Activated T-helper 1 cell treated with anti-CD3 and anti-CD28 coated beads, Interleukin-12 subunit alpha, Interleukin-12 subunit beta, Interleukin-2, Interleukin-4 antibody, amounts not matched to agents 30 ng/mL and 10 ng/mL and 1 ng/mL, durations not matched to agents 14 hours and 24 hours and 36 hours (primary cell): Measurements from ENCODE around the gene CRYAB. TPM values are rescaled to one million over a fixed set of nuclear protein-coding genes. Genes with fewer than 3 reads are reported as not detected.

Experiments
- DNase-seq: peaks from one replicate; pipeline ENCODE4 v3.0.0; 2021; ENCODE audit warnings: low spot score
- H3K27ac Mint-ChIP-seq: one replicate; pipeline ENCODE4 v1.8.0; 2021; ENCODE audit warnings: mild to moderate bottlenecking, mixed read lengths
- H3K27me3 Mint-ChIP-seq: one replicate; pipeline ENCODE4 v1.8.0; 2022; ENCODE audit warnings: mild to moderate bottlenecking, moderate library complexity, mixed read lengths; ENCODE audit not compliant: insufficient read depth
- H3K36me3 Mint-ChIP-seq: one replicate; pipeline ENCODE4 v1.8.0; 2021; ENCODE audit warnings: low read depth, mixed read lengths
- H3K4me1 Mint-ChIP-seq: one replicate; pipeline ENCODE4 v1.8.0; 2021; ENCODE audit warnings: low read depth, mixed read lengths
- H3K4me3 Mint-ChIP-seq: one replicate; pipeline ENCODE4 v1.8.0; 2021; ENCODE audit warnings: mild to moderate bottlenecking, moderate library complexity, mixed read lengths
- H3K9me3 Mint-ChIP-seq: one replicate; pipeline ENCODE4 v1.8.0; 2021; ENCODE audit warnings: mixed read lengths
- intact Hi-C: fragments of 100-400 bp; cut with micrococcal nuclease; formaldehyde crosslinking; loops from one replicate; pipeline ENCODE4 v1.15.1; 2024
- total RNA-seq: library from RNA; stranded (reverse); gene quantifications from 2 replicates; pipeline ENCODE4 v1.2.3, GENCODE V29; 2022

Gene CRYAB
- not detected in 2 replicates for total RNA-seq

- Mint-ChIP-seq H3K27me3 (peaks cover 50% of the 10 kb centered on the region), H3K27ac (no peak within 1 kb of the TSS)
Measured at GRCh38 chr11:111911563-111912401, at the start of gene CRYAB. Gene CRYAB (minus strand): TSS chr11:111911770. CDS start chr11:111911724, 46 bp downstream.

DNA sequence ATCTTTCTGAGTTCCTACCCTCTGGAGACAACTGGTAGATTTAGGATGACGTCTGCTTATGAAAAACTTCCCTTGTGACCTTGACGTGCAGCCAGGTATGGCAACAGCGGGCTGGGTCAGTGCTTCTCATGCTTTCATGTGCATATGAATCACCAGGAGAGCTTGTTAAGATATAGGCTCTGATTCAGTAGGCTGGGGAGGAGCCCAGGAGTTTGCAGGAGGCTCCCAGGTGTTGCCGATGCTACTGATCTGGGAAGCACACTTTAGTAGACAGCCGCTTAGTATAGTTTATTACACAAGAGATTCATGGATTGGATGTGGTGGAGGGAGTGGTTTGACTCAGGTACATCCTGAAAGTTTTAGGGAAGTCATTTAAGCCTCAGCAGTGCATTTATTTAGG lies 49.3 kb upstream of the CRYAB start:
- no peak for DNase-seq
- Mint-ChIP-seq H3K9me3 (no peaks in the 10 kb centered on the region), H3K36me3 (peaks cover 4% of the 10 kb centered on the region), H3K4me3 (no peak overlapping the region), H3K27ac (no peak overlapping the region), H3K27me3 (no peaks in the 10 kb centered on the region), H3K4me1 (no peaks in the 10 kb centered on the region)
- intact Hi-C loops = no loop called here

More at GRCh38 chr11:111911563-111912401, at the start of gene CRYAB:
- intact Hi-C loops = no loop called here
- DNase-seq = no peak
- Mint-ChIP-seq H3K9me3 (no peaks in the 10 kb centered on the region), H3K4me1 (no peaks in the 10 kb centered on the region), H3K4me3 (no peak within 1 kb of the TSS), H3K36me3 (no peaks in the 10 kb centered on the region)

GRCh38 chr11:111957663-111958444 lies 46.3 kb upstream of the CRYAB start:
- intact Hi-C loops = no loop called here
- H3K4me1 Mint-ChIP-seq = no peaks in the 10 kb centered on the region
- H3K27me3 Mint-ChIP-seq = no peaks in the 10 kb centered on the region
- peaks cover 3% of the 10 kb centered on the region for H3K36me3 Mint-ChIP-seq
- DNase-seq = no peak
- no peak overlapping the region for H3K27ac Mint-ChIP-seq
- H3K4me3 Mint-ChIP-seq = no peak overlapping the region
- H3K9me3 Mint-ChIP-seq = no peaks in the 10 kb centered on the region

DNA sequence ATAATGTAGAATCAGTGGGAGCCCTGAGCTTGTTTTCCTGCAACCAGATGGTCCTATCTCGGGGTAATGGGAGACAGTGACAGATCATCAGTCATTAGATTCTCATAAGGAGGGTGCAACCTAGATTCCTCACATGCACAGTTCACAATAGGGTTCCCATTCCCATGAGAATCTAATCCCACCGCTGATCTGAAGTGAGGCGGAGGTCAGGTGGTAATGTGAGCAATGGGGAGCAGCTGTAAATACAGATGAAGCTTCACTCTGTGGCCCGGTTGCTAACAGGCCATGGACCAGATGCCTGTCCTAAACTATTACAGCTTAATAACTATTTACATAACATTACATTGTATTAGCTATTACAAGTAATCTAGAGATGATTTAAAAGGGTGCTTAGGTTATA lies 42.6 kb upstream of the CRYAB start:
- intact Hi-C loops = no loop called here
- Mint-ChIP-seq H3K36me3 (peaks cover 6% of the 10 kb centered on the region), H3K4me1 (peaks cover 9% of the 10 kb centered on the region), H3K4me3 (no peak overlapping the region), H3K9me3 (no peaks in the 10 kb centered on the region), H3K27ac (no peak overlapping the region), H3K27me3 (no peaks in the 10 kb centered on the region)
- DNase-seq = no peak

DNA sequence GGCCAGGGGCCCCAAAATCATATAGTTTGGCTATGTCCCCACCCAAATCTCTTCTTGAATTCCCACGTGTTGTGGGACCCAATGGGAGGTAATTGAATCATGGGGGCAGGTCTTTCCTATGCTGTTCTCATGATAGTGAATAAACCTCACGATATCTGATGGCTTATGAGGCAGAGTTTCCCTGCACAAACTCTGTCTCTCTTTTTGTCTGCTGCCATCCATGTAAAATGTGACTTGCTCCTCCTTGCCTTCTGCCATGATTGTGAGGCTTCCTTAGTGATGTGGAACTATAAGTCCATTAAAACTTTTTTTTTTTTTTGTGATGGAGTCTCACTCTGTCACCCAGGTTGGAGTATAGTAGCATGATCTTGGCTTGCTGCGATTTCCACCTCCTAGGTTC lies 40.0 kb upstream of the CRYAB start:
- Mint-ChIP-seq H3K4me1 (peaks cover 9% of the 10 kb centered on the region), H3K9me3 (no peaks in the 10 kb centered on the region), H3K27me3 (no peaks in the 10 kb centered on the region), H3K4me3 (no peak overlapping the region), H3K36me3 (peaks cover 6% of the 10 kb centered on the region), H3K27ac (no peak overlapping the region)
- no peak for DNase-seq
- intact Hi-C loops = no loop called here

- DNase-seq = no peak
- peaks cover 14% of the 10 kb centered on the region for H3K4me1 Mint-ChIP-seq
- H3K27ac Mint-ChIP-seq = peak overlapping the region; percentile 6
- H3K9me3 Mint-ChIP-seq = no peaks in the 10 kb centered on the region
- peaks cover 9% of the 10 kb centered on the region for H3K36me3 Mint-ChIP-seq
- intact Hi-C loops = no loop called here
- H3K27me3 Mint-ChIP-seq = no peaks in the 10 kb centered on the region
- no peak overlapping the region for H3K4me3 Mint-ChIP-seq
Measured at GRCh38 chr11:111949519-111950426, 38.2 kb upstream of the CRYAB start.

DNA sequence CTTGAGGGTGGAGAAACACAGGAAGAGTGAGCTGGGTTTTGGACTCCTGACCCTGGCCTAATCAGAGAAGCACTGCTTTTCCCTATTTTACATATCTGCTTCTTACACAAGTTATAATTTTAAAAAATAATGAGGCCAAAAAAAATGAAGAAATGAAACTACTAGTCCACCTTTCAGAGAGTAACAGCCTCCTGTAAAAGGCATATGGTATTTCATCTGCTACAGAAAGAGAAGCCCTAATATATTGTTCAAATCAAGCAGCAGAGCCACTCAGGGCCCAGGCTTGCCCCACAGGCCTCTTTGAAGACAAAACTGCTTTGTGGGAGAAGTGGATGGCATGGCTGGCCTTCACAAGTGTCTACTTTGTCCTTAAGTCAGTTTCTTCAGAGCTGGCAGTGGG lies 35.6 kb upstream of the CRYAB start:
- H3K27ac Mint-ChIP-seq = no peak overlapping the region
- H3K27me3 Mint-ChIP-seq = no peaks in the 10 kb centered on the region
- peaks cover 12% of the 10 kb centered on the region for H3K36me3 Mint-ChIP-seq
- DNase-seq = no peak
- no peak overlapping the region for H3K4me3 Mint-ChIP-seq
- peaks cover 27% of the 10 kb centered on the region for H3K4me1 Mint-ChIP-seq
- intact Hi-C loops = no loop called here
- H3K9me3 Mint-ChIP-seq = no peaks in the 10 kb centered on the region

GRCh38 chr11:111946499-111946898 lies 34.9 kb upstream of the CRYAB start:
- intact Hi-C loops = no loop called here
- Mint-ChIP-seq H3K36me3 (peaks cover 12% of the 10 kb centered on the region), H3K4me3 (no peak overlapping the region), H3K4me1 (peaks cover 27% of the 10 kb centered on the region), H3K27me3 (no peaks in the 10 kb centered on the region), H3K27ac (no peak overlapping the region), H3K9me3 (no peaks in the 10 kb centered on the region)
- no peak for DNase-seq

- no peak overlapping the region for H3K4me3 Mint-ChIP-seq
- H3K27ac Mint-ChIP-seq = peak overlapping the region; percentile 92
- intact Hi-C loops = loop anchor here (2.0 kb wide), 1 partner anchor 18 kb away; no protein-coding TSS in a partner anchor
Measured at GRCh38 chr11:111945198-111945597, 33.6 kb upstream of the CRYAB start.

DNA sequence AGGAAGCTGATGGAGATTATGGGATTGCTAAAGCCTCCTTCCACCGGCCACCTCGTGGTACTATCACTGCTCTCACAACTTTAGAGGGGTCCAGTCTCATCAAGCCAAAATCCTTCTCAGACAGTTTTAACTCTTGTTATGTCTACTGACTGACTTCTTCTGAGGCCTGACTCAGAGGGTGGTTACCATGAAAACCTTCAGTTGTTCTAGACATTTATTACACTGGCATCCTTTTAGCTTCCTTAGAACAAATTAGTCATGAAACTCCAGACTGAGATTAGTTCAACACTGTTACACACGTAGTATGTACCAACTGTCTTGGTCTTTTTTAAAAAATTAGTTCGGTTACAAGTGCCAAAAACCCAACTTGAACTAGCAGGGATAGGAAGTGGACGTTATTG lies 33.1 kb upstream of the CRYAB start:
- Mint-ChIP-seq H3K27me3 (no peaks in the 10 kb centered on the region), H3K4me1 (peaks cover 32% of the 10 kb centered on the region), H3K9me3 (no peaks in the 10 kb centered on the region), H3K4me3 (no peak overlapping the region), H3K36me3 (peaks cover 9% of the 10 kb centered on the region), H3K27ac (peak overlapping the region; percentile 92)
- DNase-seq = no peak
- intact Hi-C loops = loop anchor here (1.0 to 2.0 kb wide), 3 partner anchors 8 to 18 kb away; no protein-coding TSS in a partner anchor

More at GRCh38 chr11:111945198-111945597, 33.6 kb upstream of the CRYAB start:
- no peaks in the 10 kb centered on the region for H3K9me3 Mint-ChIP-seq
- no peaks in the 10 kb centered on the region for H3K27me3 Mint-ChIP-seq
- peaks cover 12% of the 10 kb centered on the region for H3K36me3 Mint-ChIP-seq
- peaks cover 34% of the 10 kb centered on the region for H3K4me1 Mint-ChIP-seq
- DNase-seq = no peak

DNA sequence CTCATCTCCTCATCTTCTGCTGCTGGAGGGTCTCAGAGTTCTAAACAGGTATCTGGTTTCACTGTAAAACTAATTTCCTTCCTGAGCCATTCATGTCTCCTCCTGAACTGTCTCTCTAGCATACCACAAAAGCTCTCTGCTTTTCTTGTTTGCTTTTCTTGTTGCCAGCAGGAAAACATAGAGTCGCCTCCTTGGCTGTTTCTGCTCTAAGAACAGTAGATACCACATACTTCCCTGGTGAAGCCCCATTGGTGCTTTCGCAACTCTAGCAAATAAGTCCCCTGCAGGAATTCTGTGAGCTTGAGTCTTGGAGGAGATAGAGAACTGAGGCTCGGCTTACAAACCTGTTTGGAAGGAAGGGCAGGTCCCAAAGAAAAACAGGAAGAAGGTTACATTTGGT lies 32.6 kb upstream of the CRYAB start:
- H3K27ac Mint-ChIP-seq = peak overlapping the region; percentile 92

GRCh38 chr11:111942829-111943228 lies 31.3 kb upstream of the CRYAB start:
- no peak overlapping the region for H3K27ac Mint-ChIP-seq
- H3K4me3 Mint-ChIP-seq = no peak overlapping the region
- peaks cover 45% of the 10 kb centered on the region for H3K4me1 Mint-ChIP-seq
- peaks cover 6% of the 10 kb centered on the region for H3K36me3 Mint-ChIP-seq
- intact Hi-C loops = no loop called here
- no peak for DNase-seq
- no peaks in the 10 kb centered on the region for H3K27me3 Mint-ChIP-seq
- H3K9me3 Mint-ChIP-seq = no peaks in the 10 kb centered on the region

More for the DNA sequence above, 32.6 kb upstream of the CRYAB start:
- DNase-seq = no peak
- Mint-ChIP-seq H3K9me3 (no peaks in the 10 kb centered on the region), H3K36me3 (peaks cover 9% of the 10 kb centered on the region), H3K4me3 (peak overlapping the region; percentile 35), H3K4me1 (peaks cover 32% of the 10 kb centered on the region), H3K27me3 (no peaks in the 10 kb centered on the region)
- intact Hi-C loops = loop anchor here (1.0 to 2.0 kb wide), 3 partner anchors 8 to 17 kb away; no protein-coding TSS in a partner anchor
